HepG2 (cell line): ENCODE data around the gene GAGE12F. TPM values are rescaled to one million over a fixed set of nuclear protein-coding genes. Genes with fewer than 3 reads are reported as not detected.
"Not testable (repeated sequence)": the region's sequence is repeated elsewhere in the genome, so short reads cannot be mapped to it uniquely, and the experiment has no call there.

Source experiments
- ATAC-seq: fragments of 200-7000 bp; cut with Tn5 transposase; 3 replicates; pipeline ENCODE4 v1.9.1; 2020; ENCODE audit warnings: mild to moderate bottlenecking, moderate library complexity
- BruUV-seq: library from RNA; stranded (reverse); fragments of 400-500 nt; replicated peaks from 2 replicates; lab custom pipeline; 2021; lab: Mats Ljungman, UMichigan
- CTCF ChIA-PET: fragments of 300-600 bp; formaldehyde crosslinking; extraction: SDS; loops from one replicate; lab custom pipeline; 2021; ENCODE audit warnings: low total read pairs, inconsistent platforms, low intra/inter-chr PET ratio; lab: Yijun Ruan, JAX
- POLR2A ChIA-PET: fragments of 350-600 bp; sonication (Branson Sonifier 250); formaldehyde crosslinking; loops from one replicate; lab custom pipeline; 2020; ENCODE audit warnings: antibody characterized with exemption, inconsistent platforms; lab: Yijun Ruan, JAX
- DNase-seq: peaks from one replicate; pipeline ENCODE4 v3.0.0-alpha.2; 2015; ENCODE audit warnings: low spot score
- FAIRE-seq: peaks from 3 replicates; lab custom pipeline; 2011; peaks lifted over from hg19 to GRCh38; lab: Jason Lieb, UNC
- H2AFZ ChIP-seq: one replicate; pipeline ENCODE4 v1.6.1; 2011; ENCODE audit warnings: low read length, inconsistent platforms
- H3K27ac ChIP-seq: fragments of 300-600 bp; 3 replicates; pipeline ENCODE4 v1.8.0; 2011; ENCODE audit warnings: mixed run types, mild to moderate bottlenecking, mixed read lengths, low read length, inconsistent platforms; ENCODE audit not compliant: insufficient read depth; ENCODE audit errors: extremely low read length
- H3K27me3 ChIP-seq, 2 experiments: fragments of 200-600 bp in 1 of 2; 2 replicates in 1 of 2; 3 replicates in 1 of 2; pipeline versions ENCODE4 v1.6.0 to v1.8.0; 2011; ENCODE audit warnings: low read length in 2 of 2, mild to moderate bottlenecking in 2 of 2, moderate library complexity in 2 of 2, inconsistent platforms in 1 of 2; ENCODE audit not compliant: insufficient read depth in 2 of 2, control insufficient read depth in 1 of 2
- H3K36me3 ChIP-seq, 2 experiments: fragments of 200-600 bp in 1 of 2; replicated peaks in 1 of 2; 2 replicates in 1 of 2; 3 replicates in 1 of 2; pipeline versions ENCODE4 v1.5.1 to v1.8.0; 2011; ENCODE audit warnings: low read length in 2 of 2, inconsistent platforms in 1 of 2; ENCODE audit not compliant: insufficient read depth in 2 of 2, control insufficient read depth in 1 of 2
- H3K4me1 ChIP-seq: 2 replicates; pipeline ENCODE4 v1.5.1; 2012; ENCODE audit warnings: low read length, inconsistent platforms; ENCODE audit not compliant: insufficient read depth
- H3K4me2 ChIP-seq: 2 replicates; pipeline ENCODE4 v1.6.0; 2011; ENCODE audit warnings: low read depth, low read length, inconsistent platforms
- H3K4me3 ChIP-seq, 3 experiments: fragments of 200-600 bp in 1 of 3; sonication (generic), shearing (Covaris generic) in 1 of 3; replicated peaks in 1 of 3; 2 replicates each; pipeline ENCODE4 v1.5.1; 2011 to 2016; ENCODE audit warnings: low read length in 3 of 3, inconsistent platforms in 2 of 3, low read depth in 2 of 3, mild to moderate bottlenecking in 2 of 3, control low read depth in 1 of 3, mixed read lengths in 1 of 3; ENCODE audit not compliant: insufficient read depth in 1 of 3
- H3K79me2 ChIP-seq: one replicate; pipeline ENCODE4 v1.6.1; 2011; ENCODE audit warnings: low read length, inconsistent platforms; ENCODE audit not compliant: insufficient read depth
- H3K9ac ChIP-seq: 2 replicates; pipeline ENCODE4 v1.6.0; 2011; ENCODE audit warnings: mild to moderate bottlenecking, low read depth, low read length, inconsistent platforms; ENCODE audit not compliant: insufficient read depth
- H3K9me3 ChIP-seq: 2 replicates; pipeline ENCODE4 v1.5.1; 2012; ENCODE audit warnings: mild to moderate bottlenecking, low read length
- H4K20me1 ChIP-seq: 2 replicates; pipeline ENCODE4 v1.6.0; 2011; ENCODE audit warnings: inconsistent platforms, mild to moderate bottlenecking, low read length, moderate library complexity; ENCODE audit not compliant: insufficient read depth
- WGBS: methylation state at CpG from one replicate; pipeline ENCODE4 v1.1.6; 2017; ENCODE audit warnings: low lambda C conversion rate; 5-methylcytosine and 5-hydroxymethylcytosine counted together
- in situ Hi-C: cut with HindIII; loops from 2 replicates; pipeline ENCODE4 v1.10.0; 2017; ENCODE audit warnings: low pct_unique_long_range_greater_than_20kb; ENCODE audit not compliant: extremely low pct_ligation_motif_present
- intact Hi-C: fragments of 100-400 bp; cut with micrococcal nuclease; formaldehyde crosslinking; loops from one replicate; pipeline ENCODE4 v1.10.0; 2022; ENCODE audit not compliant: unreplicated experiment
- polyA plus RNA-seq, 8 experiments: library from polyadenylated mRNA; depleted of rRNA in 3 of 8; stranded (reverse) in 7 of 8; unstranded in 1 of 8; fragments of >200 nt; fragmentation: Illumina TruSeq in 4 of 8; extraction: Trizol in 4 of 8; gene quantifications; 2 replicates each; pipeline versions ENCODE4 v1.2.1 to v1.2.3, GENCODE V29; 2011 to 2016; ENCODE audit warnings: low read depth in 4 of 8, missing spikeins in 1 of 8, mixed read lengths in 1 of 8; ENCODE audit not compliant: insufficient read depth in 1 of 8
- total RNA-seq, 5 experiments: library from RNA; depleted of rRNA; stranded (reverse); fragments of >200 nt; fragmentation: Illumina TruSeq; extraction: Trizol; gene quantifications; 2 replicates each; pipeline ENCODE4 v1.2.3, GENCODE V29; 2016; ENCODE audit warnings: low read depth in 1 of 5

Gene GAGE12F
- total and polyA plus RNA-seq, 2 of the 13 experiments (the other 11 are each of a cell fraction or from before 2014, with no cell fraction given): not detected

DNA sequence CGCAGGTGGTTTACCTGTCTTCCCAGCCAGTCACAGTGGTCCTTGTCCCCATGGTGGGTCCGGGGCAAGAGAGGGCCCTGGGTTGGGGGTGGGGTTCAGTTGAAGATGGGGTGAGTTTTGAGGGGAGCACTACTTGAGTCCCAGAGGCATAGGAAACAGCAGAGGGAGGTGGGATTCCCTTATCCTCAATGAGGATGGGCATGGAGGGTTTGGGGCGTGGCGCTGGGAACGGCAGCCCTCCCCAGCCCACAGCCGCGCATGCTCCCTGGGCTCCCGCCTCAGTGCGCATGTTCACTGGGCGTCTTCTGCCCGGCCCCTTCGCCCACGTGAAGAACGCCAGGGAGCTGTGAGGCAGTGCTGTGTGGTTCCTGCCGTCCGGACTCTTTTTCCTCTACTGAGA is 9.7 kb upstream of the GAGE12F start, which contains the start of gene GAGE12E:
Gene GAGE12E (plus strand): TSS at position 301 of the 400 bp plus-strand sequence. CDS start 1,155 bp downstream, outside the sequence.
- H3K79me2 ChIP-seq, ATAC-seq, H2AFZ ChIP-seq, H3K4me1 ChIP-seq, CTCF ChIA-PET, H3K4me2 ChIP-seq, in situ Hi-C loops, H3K9ac ChIP-seq, DNase-seq, H3K27me3 ChIP-seq, H3K9me3 ChIP-seq, H3K36me3 ChIP-seq, FAIRE-seq, BruUV-seq, POLR2A ChIA-PET, H3K27ac ChIP-seq, H3K4me3 ChIP-seq, intact Hi-C loops, H4K20me1 ChIP-seq: not testable (repeated sequence)
- WGBS: no CpG with 5 or more reads among the region's 16 CpGs

DNA sequence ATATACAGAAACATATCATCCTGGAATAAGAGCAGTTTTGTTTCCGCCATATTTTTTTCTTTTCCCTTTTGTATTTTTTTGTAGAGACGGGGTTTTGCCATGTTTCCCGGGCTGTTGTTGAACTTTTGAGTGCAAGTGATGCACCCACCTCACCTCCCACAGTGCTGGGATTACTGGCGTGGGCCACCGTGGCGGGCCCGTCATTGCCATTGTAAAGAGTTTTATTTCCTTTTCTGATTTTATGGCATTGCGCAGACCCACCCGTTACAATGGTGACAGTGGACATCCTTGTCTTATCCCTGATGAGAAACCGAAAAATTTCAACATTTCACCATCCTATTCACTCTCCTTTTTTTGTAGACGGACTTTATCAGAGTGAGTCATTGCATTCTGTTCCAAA is 8.1 kb downstream of the GAGE12F start:
- H3K4me2 ChIP-seq, POLR2A ChIA-PET, H3K36me3 ChIP-seq, CTCF ChIA-PET, H2AFZ ChIP-seq, H3K9ac ChIP-seq, H3K9me3 ChIP-seq, H3K27ac ChIP-seq, intact Hi-C loops, ATAC-seq, H3K27me3 ChIP-seq, DNase-seq, in situ Hi-C loops, BruUV-seq, FAIRE-seq, H4K20me1 ChIP-seq, H3K4me3 ChIP-seq, H3K4me1 ChIP-seq, H3K79me2 ChIP-seq: not testable (repeated sequence)
- no CpG with 5 or more reads among the region's 11 CpGs for WGBS

DNA sequence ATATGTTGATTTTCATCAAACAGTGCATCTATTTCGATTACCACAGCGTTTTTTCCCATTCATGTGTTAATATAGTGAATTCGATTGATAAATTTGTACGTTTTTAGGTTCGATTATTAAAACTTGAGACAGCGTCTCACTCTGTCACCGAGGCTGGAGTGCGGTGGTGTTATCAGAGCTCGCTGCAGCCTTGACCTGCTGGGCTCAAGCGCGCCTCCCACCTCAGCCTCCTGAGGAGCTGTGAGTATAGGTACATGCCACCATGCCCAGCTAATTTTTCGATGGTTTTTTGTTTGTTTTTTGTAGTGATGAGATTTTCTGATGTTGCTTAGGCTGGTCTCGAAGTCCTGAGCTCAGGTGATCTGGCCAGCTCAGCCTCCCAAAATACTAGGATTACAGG is 8.5 kb downstream of the GAGE12F start:
- H3K36me3 ChIP-seq, H3K4me1 ChIP-seq, H4K20me1 ChIP-seq, H3K27ac ChIP-seq, DNase-seq, H2AFZ ChIP-seq, H3K9me3 ChIP-seq, H3K4me3 ChIP-seq, H3K4me2 ChIP-seq, CTCF ChIA-PET, BruUV-seq, intact Hi-C loops, H3K79me2 ChIP-seq, POLR2A ChIA-PET, in situ Hi-C loops, ATAC-seq, H3K9ac ChIP-seq, H3K27me3 ChIP-seq, FAIRE-seq: not testable (repeated sequence)
- WGBS: no CpG with 5 or more reads among the region's 13 CpGs

DNA sequence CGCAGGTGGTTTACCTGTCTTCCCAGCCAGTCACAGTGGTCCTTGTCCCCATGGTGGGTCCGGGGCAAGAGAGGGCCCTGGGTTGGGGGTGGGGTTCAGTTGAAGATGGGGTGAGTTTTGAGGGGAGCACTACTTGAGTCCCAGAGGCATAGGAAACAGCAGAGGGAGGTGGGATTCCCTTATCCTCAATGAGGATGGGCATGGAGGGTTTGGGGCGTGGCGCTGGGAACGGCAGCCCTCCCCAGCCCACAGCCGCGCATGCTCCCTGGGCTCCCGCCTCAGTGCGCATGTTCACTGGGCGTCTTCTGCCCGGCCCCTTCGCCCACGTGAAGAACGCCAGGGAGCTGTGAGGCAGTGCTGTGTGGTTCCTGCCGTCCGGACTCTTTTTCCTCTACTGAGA is 9.5 kb downstream of the GAGE12F start, which contains the start of gene GAGE12G:
Gene GAGE12G (plus strand): TSS at position 301 of the 400 bp plus-strand sequence. CDS start 1,155 bp downstream, outside the sequence.
- BruUV-seq, H3K9ac ChIP-seq, intact Hi-C loops, H3K4me2 ChIP-seq, H3K4me3 ChIP-seq, ATAC-seq, POLR2A ChIA-PET, FAIRE-seq, H2AFZ ChIP-seq, in situ Hi-C loops, H3K27me3 ChIP-seq, CTCF ChIA-PET, H3K36me3 ChIP-seq, H3K9me3 ChIP-seq, DNase-seq, H3K4me1 ChIP-seq, H4K20me1 ChIP-seq, H3K27ac ChIP-seq, H3K79me2 ChIP-seq: not testable (repeated sequence)
- no CpG with 5 or more reads among the region's 16 CpGs for WGBS
